ENCODE results near the gene NFASC.

DNA sequence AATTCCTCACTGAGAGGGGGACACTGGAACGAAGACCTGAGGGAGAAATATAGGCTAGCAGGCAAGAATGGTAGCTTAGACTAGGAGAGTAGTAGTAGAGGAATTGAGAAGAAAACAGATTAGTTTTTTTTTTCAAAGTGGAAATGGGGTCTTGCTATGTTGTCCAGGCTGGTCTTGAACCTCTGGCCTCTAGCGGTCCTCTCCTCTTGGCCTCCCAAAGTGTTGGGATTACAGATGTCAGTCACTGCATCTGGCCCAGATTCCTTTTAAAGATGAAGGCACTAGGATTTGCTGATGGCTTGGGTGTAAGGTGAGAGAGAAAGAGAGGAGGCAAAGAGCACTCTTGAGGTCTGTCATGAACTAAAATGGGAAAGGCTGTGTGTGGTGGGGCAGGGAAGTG, 30.1 kb downstream of the NFASC start:
- TF ChIP-seq, protein P1, sequence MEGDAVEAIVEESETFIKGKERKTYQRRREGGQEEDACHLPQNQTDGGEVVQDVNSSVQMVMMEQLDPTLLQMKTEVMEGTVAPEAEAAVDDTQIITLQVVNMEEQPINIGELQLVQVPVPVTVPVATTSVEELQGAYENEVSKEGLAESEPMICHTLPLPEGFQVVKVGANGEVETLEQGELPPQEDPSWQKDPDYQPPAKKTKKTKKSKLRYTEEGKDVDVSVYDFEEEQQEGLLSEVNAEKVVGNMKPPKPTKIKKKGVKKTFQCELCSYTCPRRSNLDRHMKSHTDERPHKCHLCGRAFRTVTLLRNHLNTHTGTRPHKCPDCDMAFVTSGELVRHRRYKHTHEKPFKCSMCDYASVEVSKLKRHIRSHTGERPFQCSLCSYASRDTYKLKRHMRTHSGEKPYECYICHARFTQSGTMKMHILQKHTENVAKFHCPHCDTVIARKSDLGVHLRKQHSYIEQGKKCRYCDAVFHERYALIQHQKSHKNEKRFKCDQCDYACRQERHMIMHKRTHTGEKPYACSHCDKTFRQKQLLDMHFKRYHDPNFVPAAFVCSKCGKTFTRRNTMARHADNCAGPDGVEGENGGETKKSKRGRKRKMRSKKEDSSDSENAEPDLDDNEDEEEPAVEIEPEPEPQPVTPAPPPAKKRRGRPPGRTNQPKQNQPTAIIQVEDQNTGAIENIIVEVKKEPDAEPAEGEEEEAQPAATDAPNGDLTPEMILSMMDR (conservative IDR thresholded peaks at IDR 0.05; ENCODE audit: low read depth, low read length), result no peak
- no peak for TF ChIP-seq EZH2phosphoT487 (IDR thresholded peaks at IDR 0.05; ENCODE audit: borderline replicate concordance, low read length)
- no peak for TF ChIP-seq EZH2 (IDR thresholded peaks at IDR 0.05; ENCODE audit: low read length, unreplicated experiment)
